ENCODE data around the gene DNMBP. TPM values are rescaled to one million over a fixed set of nuclear protein-coding genes. Genes with fewer than 3 reads are reported as not detected.

The DNMBP gene
- total RNA-seq, 1 donor from 2014 or later: 5.0 TPM

DNA sequence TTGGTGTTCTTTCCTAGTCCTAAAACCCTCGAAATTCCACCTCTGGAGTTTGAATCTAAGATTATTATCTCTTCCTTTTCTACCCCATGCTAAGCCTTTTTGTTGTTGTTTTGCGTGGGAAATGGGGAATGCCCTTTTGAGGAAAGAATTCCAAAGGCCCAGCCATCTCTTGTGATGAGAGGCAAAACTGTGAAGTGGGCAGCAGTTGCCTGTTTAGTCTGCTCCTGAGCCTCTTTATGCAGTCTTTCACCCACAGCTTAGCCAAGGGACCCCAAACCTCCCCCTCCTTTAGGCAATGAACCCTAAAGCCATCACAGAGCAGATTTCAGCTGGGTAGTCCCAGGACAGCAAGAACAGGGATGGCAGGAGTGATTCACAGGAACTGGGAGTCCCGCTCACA is 95.5 kb downstream of the DNMBP start:
- no peaks in the 10 kb centered on the region for H3K27me3 ChIP-seq (ENCODE audit: control insufficient read depth, insufficient read depth, low read length)
- FAIRE-seq: no peak
- peaks cover 3% of the 10 kb centered on the region for H3K36me3 ChIP-seq (ENCODE audit: control insufficient read depth, insufficient read depth, low read length)
- H3K4me3 ChIP-seq (ENCODE audit: low read depth, low read length): no peak overlapping the region
- DNase-seq (ENCODE audit: low read depth): no peak
- TF ChIP-seq, protein P1, sequence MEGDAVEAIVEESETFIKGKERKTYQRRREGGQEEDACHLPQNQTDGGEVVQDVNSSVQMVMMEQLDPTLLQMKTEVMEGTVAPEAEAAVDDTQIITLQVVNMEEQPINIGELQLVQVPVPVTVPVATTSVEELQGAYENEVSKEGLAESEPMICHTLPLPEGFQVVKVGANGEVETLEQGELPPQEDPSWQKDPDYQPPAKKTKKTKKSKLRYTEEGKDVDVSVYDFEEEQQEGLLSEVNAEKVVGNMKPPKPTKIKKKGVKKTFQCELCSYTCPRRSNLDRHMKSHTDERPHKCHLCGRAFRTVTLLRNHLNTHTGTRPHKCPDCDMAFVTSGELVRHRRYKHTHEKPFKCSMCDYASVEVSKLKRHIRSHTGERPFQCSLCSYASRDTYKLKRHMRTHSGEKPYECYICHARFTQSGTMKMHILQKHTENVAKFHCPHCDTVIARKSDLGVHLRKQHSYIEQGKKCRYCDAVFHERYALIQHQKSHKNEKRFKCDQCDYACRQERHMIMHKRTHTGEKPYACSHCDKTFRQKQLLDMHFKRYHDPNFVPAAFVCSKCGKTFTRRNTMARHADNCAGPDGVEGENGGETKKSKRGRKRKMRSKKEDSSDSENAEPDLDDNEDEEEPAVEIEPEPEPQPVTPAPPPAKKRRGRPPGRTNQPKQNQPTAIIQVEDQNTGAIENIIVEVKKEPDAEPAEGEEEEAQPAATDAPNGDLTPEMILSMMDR (IDR thresholded peaks at IDR 0.05; ENCODE audit: insufficient read depth, low read length, severe bottlenecking): no peak

- Histone ChIP-seq H3K36me3 (ENCODE audit: control insufficient read depth, insufficient read depth, low read length) (peaks cover 3% of the 10 kb centered on the region), H3K4me3 (ENCODE audit: low read depth, low read length) (no peak overlapping the region), H3K27me3 (ENCODE audit: control insufficient read depth, insufficient read depth, low read length) (no peaks in the 10 kb centered on the region)
- FAIRE-seq (no peak), DNase-seq (ENCODE audit: low read depth) (no peak)
- TF ChIP-seq, protein P1 (IDR thresholded peaks at IDR 0.05; ENCODE audit: insufficient read depth, low read length, severe bottlenecking): peak; percentile 31
Measured at GRCh38 chr10:99913831-99914235, 95.9 kb downstream of the DNMBP start.

DNA sequence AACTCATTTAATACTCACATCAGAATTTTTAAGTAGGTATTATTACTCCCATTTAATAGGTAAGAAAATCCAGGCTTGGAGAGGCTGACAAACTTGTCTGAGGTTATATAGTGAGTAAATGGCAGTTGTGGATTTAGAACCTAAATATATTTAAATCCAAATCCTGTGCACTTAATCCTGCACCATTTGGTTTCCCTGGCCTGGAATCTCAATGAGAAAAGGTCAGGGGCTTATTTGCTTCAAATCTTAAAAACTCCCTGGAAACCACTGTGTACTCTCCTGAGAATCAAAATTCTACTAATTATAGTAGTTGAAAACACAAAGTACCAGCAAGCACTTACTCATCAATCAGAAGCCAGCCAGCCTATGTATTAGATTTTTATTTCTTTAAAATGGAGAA is 97.7 kb downstream of the DNMBP start:
- FAIRE-seq: no peak
- peaks cover 3% of the 10 kb centered on the region for H3K36me3 ChIP-seq (ENCODE audit: control insufficient read depth, insufficient read depth, low read length)
- H3K27me3 ChIP-seq (ENCODE audit: control insufficient read depth, insufficient read depth, low read length): no peaks in the 10 kb centered on the region
- no peak overlapping the region for H3K4me3 ChIP-seq (ENCODE audit: low read depth, low read length)
- TF ChIP-seq, protein P1 (IDR thresholded peaks at IDR 0.05; ENCODE audit: insufficient read depth, low read length, severe bottlenecking): no peak
- no peak for DNase-seq (ENCODE audit: low read depth)

GRCh38 chr10:99908512-99908911 is 101.2 kb downstream of the DNMBP start:
- Histone ChIP-seq H3K36me3 (ENCODE audit: control insufficient read depth, insufficient read depth, low read length) (peaks cover 3% of the 10 kb centered on the region), H3K4me3 (ENCODE audit: low read depth, low read length) (no peak overlapping the region), H3K27me3 (ENCODE audit: control insufficient read depth, insufficient read depth, low read length) (no peaks in the 10 kb centered on the region)
- FAIRE-seq (no peak), DNase-seq (ENCODE audit: low read depth) (peak; percentile 76)
- TF ChIP-seq, protein P1 (IDR thresholded peaks at IDR 0.05; ENCODE audit: insufficient read depth, low read length, severe bottlenecking): no peak

DNA sequence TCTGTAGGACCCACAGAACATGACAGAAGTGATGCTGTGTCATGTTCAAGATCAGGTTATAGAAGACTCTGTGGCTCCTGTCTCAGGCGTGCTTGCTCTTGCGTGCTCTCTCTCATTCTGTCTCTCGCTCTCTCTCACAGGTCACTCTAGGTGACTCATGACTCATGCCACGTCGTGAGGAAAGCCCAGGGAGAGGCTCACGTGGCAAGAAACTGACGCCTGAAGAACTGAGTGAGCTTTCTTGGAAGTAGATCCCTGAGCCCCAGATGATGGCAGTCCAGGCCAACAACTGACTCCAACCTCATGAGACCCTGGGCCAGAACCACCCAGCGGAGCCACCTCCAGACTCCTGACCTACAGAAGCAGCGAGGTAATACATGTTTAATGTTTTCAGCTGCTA is 103.3 kb downstream of the DNMBP start:
- peak; percentile 94 for DNase-seq (ENCODE audit: low read depth)
- peak; percentile 95 for FAIRE-seq
- Histone ChIP-seq H3K4me3 (ENCODE audit: low read depth, low read length) (no peak overlapping the region), H3K27me3 (ENCODE audit: control insufficient read depth, insufficient read depth, low read length) (no peaks in the 10 kb centered on the region), H3K36me3 (ENCODE audit: control insufficient read depth, insufficient read depth, low read length) (peaks cover 3% of the 10 kb centered on the region)
- TF ChIP-seq, protein P1 (IDR thresholded peaks at IDR 0.05; ENCODE audit: insufficient read depth, low read length, severe bottlenecking): peak; percentile 39

DNA sequence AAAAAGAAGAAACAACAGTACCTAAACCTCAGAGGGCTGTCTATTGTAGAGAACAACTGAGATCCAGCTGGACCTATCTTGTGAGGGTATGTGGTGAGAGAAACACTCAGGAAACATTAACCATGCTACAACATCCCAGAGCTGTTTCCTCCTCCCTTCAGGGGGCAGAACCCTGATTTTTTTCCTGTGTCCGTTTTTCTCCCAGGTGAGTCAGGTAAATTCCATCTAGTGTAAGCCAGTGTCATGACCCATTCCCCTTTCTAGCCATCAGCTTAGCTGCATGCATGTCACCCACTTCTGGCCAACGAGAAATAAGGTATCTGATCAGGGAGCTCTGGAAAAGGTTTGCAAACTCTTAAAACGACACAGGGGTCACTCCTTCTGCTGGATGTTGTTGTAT is 103.8 kb downstream of the DNMBP start:
- Histone ChIP-seq H3K36me3 (ENCODE audit: control insufficient read depth, insufficient read depth, low read length) (peaks cover 3% of the 10 kb centered on the region), H3K4me3 (ENCODE audit: low read depth, low read length) (no peak overlapping the region), H3K27me3 (ENCODE audit: control insufficient read depth, insufficient read depth, low read length) (no peaks in the 10 kb centered on the region)
- DNase-seq (ENCODE audit: low read depth): peak; percentile 15
- TF ChIP-seq, protein P1 (IDR thresholded peaks at IDR 0.05; ENCODE audit: insufficient read depth, low read length, severe bottlenecking): no peak
- FAIRE-seq: no peak

All from bronchial epithelial cell (primary cell).